ENCODE results near the gene EP400.

Gene EP400

DNA sequence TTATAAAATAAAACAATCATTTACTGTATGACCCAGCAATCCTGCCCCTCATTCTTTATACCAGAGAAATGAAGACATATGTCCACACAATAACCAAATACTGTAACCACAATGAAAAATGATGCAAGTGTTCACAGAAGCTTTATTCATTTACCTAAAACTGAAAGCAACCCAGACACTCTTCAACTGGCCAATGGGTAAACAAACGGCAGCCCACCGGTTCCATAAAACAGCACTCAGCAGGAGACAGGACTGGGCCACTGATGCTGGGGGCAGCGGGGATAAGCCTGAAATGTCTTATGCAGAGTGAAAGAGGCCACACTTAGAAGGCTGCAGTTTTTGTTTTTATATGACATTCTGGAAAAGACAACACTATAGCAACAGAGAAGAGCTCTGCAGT lies 179.3 kb downstream of the EP400 start:
- no peak for DNase-seq

DNA sequence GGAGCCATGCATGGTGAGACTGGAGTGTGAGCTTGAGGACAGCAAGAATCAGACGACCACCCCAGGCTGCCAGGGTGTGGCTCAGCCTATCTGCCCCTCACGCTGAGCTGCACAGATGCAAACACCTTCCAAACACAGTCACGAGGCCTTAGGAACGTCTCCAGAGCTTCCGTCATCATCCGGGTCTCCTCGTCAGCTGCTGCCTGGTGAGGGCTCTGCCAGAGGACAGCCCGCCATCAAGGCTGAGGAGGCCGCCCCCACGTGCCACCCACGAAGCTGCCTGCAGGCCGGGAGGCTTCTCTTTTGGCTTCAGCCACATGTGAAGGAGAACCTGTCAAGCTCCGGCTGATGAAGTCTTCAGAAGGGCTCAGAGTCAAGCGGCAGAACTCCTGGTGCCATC lies 180.9 kb downstream of the EP400 start:
- DNase-seq = no peak
